GM19099 (cell line): ENCODE results near the gene CRIP3.

Experiments
- POLR2A ChIP-seq: IDR thresholded peaks from 3 replicates; pipeline ENCODE4 v1.6.1; 2011; ENCODE audit warnings: low read depth; ENCODE audit not compliant: insufficient read length; ENCODE audit errors: extremely low read depth

The CRIP3 gene

GRCh38 chr6:43308101-43308989, at the start of gene CRIP3:
Gene CRIP3, minus strand, starts transcription at chr6:43308826. Its CDS starts 34 bp downstream, at chr6:43308792.
- TF ChIP-seq POLR2A: no peak

- no peak for TF ChIP-seq POLR2A
Measured at GRCh38 chr6:43355862-43356590, 47.4 kb upstream of the CRIP3 start.

GRCh38 chr6:43347444-43347843, 38.8 kb upstream of the CRIP3 start:
- no peak for TF ChIP-seq POLR2A

- no peak for TF ChIP-seq POLR2A
Measured at GRCh38 chr6:43347021-43347420, 38.4 kb upstream of the CRIP3 start.

GRCh38 chr6:43339168-43339567, 30.5 kb upstream of the CRIP3 start:
- TF ChIP-seq POLR2A: peak; percentile 31

- peak; percentile 49 for TF ChIP-seq POLR2A
Measured at GRCh38 chr6:43338243-43338642, 29.6 kb upstream of the CRIP3 start.

- no peak for TF ChIP-seq POLR2A
Measured at GRCh38 chr6:43336382-43336781, 27.8 kb upstream of the CRIP3 start.

- TF ChIP-seq POLR2A: no peak
Measured at GRCh38 chr6:43335469-43335868, 26.8 kb upstream of the CRIP3 start.

- TF ChIP-seq POLR2A: no peak
Measured at GRCh38 chr6:43334466-43335095, 26.0 kb upstream of the CRIP3 start.

- no peak for TF ChIP-seq POLR2A
Measured at GRCh38 chr6:43331891-43332290, 23.3 kb upstream of the CRIP3 start.

GRCh38 chr6:43331470-43331869, 22.8 kb upstream of the CRIP3 start:
- TF ChIP-seq POLR2A: no peak

- no peak for TF ChIP-seq POLR2A
Measured at GRCh38 chr6:43328528-43328927, 19.9 kb upstream of the CRIP3 start.

GRCh38 chr6:43325876-43326275, 17.2 kb upstream of the CRIP3 start:
- TF ChIP-seq POLR2A: no peak

- no peak for TF ChIP-seq POLR2A
Measured at GRCh38 chr6:43318011-43318410, 9.4 kb upstream of the CRIP3 start.

- no peak for TF ChIP-seq POLR2A
Measured at GRCh38 chr6:43313813-43314212, 5.2 kb upstream of the CRIP3 start.
